HEK293T (cell line): ENCODE data around the gene C1QTNF6.

Experiments used
- ARNT ChIP-seq: fragments of 450-650 bp; IDR thresholded peaks from 2 replicates; pipeline ENCODE4 v1.6.1; 2017; ENCODE audit warnings: mild to moderate bottlenecking
- BHLHE40 ChIP-seq: fragments of 450-650 bp; IDR thresholded peaks from 2 replicates; pipeline ENCODE4 v1.6.1; 2016; ENCODE audit warnings: mild to moderate bottlenecking, moderate library complexity, borderline replicate concordance
- CTBP1 ChIP-seq: fragments of 450-650 bp; IDR thresholded peaks from 2 replicates; pipeline ENCODE4 v1.6.1; 2016; ENCODE audit warnings: borderline replicate concordance
- ELF4 ChIP-seq: fragments of 450-650 bp; IDR thresholded peaks from 2 replicates; pipeline ENCODE4 v1.6.1; 2017; ENCODE audit warnings: antibody characterized with exemption
- FOXK2 ChIP-seq: fragments of 450-650 bp; IDR thresholded peaks from 2 replicates; pipeline ENCODE4 v1.6.1; 2016; ENCODE audit warnings: mild to moderate bottlenecking
- FOXM1 ChIP-seq: fragments of 450-650 bp; IDR thresholded peaks from 2 replicates; pipeline ENCODE4 v1.6.1; 2017; ENCODE audit warnings: mild to moderate bottlenecking, borderline replicate concordance
- HDGF ChIP-seq: fragments of 450-650 bp; IDR thresholded peaks from 2 replicates; pipeline ENCODE4 v1.6.1; 2017; ENCODE audit warnings: antibody characterized with exemption, borderline replicate concordance
- L3MBTL2 ChIP-seq: fragments of 450-650 bp; conservative IDR thresholded peaks from 2 replicates; pipeline ENCODE4 v1.6.1; 2016; ENCODE audit warnings: mild to moderate bottlenecking
- LEF1 ChIP-seq: fragments of 450-650 bp; IDR thresholded peaks from 2 replicates; pipeline ENCODE4 v1.6.1; 2017; ENCODE audit warnings: mild to moderate bottlenecking, borderline replicate concordance
- PKNOX1 ChIP-seq: fragments of 450-650 bp; IDR thresholded peaks from 2 replicates; pipeline ENCODE4 v1.6.1; 2016
- SP1 ChIP-seq: fragments of 450-650 bp; IDR thresholded peaks from 2 replicates; pipeline ENCODE4 v1.6.1; 2017
- SUZ12 ChIP-seq: fragments of 450-650 bp; IDR thresholded peaks from 2 replicates; pipeline ENCODE4 v1.6.1; 2016; ENCODE audit warnings: mild to moderate bottlenecking
- TARDBP ChIP-seq: fragments of 450-650 bp; IDR thresholded peaks from 2 replicates; pipeline ENCODE4 v1.6.1; 2016
- ZNF384 ChIP-seq: fragments of 450-650 bp; IDR thresholded peaks from 2 replicates; pipeline ENCODE4 v1.6.1; 2016

- TF ChIP-seq ARNT, result no peak
- TF ChIP-seq PKNOX1, result no peak
- TF ChIP-seq TARDBP, result no peak
- no peak for TF ChIP-seq BHLHE40
- no peak for TF ChIP-seq LEF1
- TF ChIP-seq SP1, result no peak
- TF ChIP-seq FOXK2, result no peak
- no peak for TF ChIP-seq SUZ12
- no peak for TF ChIP-seq ELF4
- no peak for TF ChIP-seq CTBP1
- no peak for TF ChIP-seq ZNF384
- no peak for TF ChIP-seq FOXM1
- no peak for TF ChIP-seq HDGF
- no peak for TF ChIP-seq L3MBTL2
Measured at GRCh38 chr22:37157516-37158285, 30.3 kb downstream of the C1QTNF6 start.
